Measurements from ENCODE around the gene ESYT3.

DNA sequence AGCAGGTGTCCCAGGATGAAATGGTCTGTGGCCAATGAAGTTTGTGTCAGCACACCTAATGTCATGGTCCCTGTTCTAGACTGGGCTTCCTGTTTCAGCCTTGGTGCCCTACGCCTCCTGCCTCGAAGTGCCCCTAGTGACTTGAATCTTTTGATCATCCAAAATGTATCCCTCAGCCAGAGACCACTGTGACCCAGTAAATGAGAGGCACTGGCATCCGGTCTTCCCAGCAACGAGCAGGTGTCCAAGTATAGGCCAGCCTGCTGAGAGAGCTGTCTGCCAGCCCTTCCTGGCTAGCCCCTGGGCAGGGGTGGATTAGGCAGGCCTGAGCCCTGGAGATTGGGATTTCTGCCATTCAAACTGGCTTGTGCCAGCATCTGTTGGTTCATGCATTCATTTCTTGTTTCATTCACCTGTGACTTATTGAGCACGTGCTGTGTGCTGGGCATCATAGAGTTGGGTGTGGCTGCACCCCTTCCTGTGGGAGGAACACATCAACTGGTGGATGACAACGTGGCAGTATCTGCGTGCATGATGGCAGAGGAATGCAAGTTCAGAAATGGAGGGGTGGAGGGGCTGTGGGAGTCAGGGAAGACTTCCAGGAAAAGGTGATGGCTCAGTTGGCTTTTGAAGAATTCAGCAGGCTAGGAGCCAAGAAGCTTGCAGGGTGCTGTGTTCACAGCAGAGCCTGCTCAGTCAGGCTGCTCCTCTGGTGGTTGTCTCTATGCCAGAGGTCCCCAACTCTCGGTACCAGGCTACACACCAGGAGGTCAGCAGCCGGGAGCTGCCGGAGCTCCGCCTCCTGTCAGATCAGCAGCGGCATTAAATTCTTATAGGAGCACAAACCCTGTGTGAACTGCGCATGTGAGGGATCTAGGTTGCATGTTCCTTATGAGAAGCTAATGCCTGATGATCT is 21.6 kb downstream of the ESYT3 start:
- TF ChIP-seq, protein P1, sequence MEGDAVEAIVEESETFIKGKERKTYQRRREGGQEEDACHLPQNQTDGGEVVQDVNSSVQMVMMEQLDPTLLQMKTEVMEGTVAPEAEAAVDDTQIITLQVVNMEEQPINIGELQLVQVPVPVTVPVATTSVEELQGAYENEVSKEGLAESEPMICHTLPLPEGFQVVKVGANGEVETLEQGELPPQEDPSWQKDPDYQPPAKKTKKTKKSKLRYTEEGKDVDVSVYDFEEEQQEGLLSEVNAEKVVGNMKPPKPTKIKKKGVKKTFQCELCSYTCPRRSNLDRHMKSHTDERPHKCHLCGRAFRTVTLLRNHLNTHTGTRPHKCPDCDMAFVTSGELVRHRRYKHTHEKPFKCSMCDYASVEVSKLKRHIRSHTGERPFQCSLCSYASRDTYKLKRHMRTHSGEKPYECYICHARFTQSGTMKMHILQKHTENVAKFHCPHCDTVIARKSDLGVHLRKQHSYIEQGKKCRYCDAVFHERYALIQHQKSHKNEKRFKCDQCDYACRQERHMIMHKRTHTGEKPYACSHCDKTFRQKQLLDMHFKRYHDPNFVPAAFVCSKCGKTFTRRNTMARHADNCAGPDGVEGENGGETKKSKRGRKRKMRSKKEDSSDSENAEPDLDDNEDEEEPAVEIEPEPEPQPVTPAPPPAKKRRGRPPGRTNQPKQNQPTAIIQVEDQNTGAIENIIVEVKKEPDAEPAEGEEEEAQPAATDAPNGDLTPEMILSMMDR (IDR thresholded peaks at IDR 0.05): no peak
- no peak for TF ChIP-seq POLR2A (IDR thresholded peaks at IDR 0.05)

All from uterus (tissue), 2 donors.